Stimulated activated CD4-positive, alpha-beta T cell treated with anti-CD3 and anti-CD28 coated beads, Interleukin-15, amount 100 ng/mL, for 1 hour (primary cell): ENCODE data around the gene RAB23.

Experiments
- DNase-seq, 2 donors: peaks; one replicate each; pipeline ENCODE4 v3.0.0-alpha.2; 2020; ENCODE audit warnings: low read depth in 1 of 2, low spot score in 1 of 2

Gene RAB23

DNA sequence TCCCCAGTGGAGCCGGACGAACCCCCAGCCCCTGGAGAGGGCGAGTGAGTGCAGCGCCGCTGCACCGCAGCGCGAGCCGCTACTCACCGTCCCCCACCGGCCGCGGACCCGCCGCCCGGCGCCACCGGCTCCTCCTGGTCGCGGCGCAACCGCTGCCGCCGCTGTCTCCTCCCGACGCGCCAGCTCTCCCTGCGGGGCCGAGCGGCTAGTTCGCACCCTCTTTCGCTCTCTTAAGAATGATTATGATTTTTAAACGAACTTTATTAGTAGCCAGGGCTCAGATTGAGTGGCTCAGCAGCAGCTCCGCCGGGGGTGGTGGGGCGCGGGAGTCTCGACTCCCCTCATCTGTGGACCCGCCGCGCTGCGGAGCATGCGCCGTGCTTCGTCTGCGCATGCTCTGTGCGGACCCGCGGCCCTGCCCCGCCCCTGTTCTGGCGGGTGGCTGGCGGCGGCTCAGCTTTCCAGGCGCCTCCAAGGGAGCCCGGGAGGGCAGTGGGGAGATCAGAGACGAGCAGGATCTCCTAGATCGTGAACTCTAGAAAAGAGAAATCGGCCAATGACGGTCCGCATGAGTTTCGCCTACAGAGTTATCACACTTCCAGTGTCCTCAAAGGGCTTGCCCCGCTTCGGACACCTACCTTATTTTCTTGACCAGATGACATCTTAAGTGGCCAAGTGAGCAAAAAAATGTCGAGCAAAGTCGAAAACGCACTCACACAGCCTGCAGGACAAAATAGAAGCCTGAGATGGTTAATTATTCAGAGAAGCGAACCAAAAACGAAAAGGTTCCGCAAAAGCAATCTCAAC, at the start of gene RAB23:
TSS of gene RAB23 (minus strand) at position 372 of the 807 bp plus-strand sequence. CDS start 11,927 bp downstream, outside the sequence.
- peak; percentile 75 to 80 for DNase-seq

DNA sequence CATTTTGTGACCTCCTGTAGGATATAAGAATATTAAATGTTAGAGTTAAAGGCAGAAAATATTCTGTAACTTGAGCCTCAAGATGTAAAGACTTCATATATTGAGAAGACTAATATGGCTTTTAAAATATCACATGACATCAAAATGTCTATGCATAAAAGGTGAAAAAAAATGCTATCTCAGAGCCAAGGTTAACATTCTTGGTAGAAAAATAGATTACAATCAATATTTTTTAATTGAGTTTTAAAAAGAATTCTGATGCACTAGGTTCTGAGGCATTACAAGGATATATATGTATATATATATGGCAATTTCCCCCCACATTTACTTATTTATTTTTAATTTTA, 46.2 kb upstream of the RAB23 start:
- DNase-seq, result no peak

DNA sequence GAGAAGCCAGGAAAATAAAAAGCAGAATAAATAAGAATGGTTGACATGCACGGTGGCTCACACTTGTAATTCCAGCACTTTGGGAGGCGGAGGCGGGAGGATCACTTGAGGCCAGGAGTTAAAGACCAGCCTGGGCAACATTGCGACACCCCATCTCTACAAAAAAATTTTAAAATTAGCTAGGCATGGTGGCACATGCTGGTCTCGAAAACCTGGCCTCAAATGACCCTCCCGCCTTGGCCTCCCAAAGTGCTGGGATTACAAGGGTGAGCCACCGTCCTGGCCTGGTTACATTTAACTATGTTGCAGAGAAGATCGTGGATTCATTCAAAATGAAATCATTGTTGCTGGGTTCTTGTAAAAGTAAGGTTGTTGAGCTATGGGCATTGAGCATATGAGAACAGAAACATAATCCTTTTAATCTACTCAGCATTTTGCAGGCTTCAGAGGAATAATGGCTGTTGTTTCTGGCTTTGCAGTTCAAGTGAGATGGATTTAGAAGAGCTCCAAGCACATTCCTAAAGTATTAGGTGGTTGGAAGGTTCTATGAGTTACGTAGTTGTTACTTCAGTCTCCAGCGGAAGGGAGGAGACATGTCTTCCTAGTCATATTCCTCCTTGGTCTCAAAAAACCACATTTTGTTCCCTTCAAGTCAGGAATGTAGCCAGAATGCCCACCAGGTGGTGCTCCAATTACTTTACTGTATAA, 45.6 kb upstream of the RAB23 start:
- no peak for DNase-seq

DNA sequence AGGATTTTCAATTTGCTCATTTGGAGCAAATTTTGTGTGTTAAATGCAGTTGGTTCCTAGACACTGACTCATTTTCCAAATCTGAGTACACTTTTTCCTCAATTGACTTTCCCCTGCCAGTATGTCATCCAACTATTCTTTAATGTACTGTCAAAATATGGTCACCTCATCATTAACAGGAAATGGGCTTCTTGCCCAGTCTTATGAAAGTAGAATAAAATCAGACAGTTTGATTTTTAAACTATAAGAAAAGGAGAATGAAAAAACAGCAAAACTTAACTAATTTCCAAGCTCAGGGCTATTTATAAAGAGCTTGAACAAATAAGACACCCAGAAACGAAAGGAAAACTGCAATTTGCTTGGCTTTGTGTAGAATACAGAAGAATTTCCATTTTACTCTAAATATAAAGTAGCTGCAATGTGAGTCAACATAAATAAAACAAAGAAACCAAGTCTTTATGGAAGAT, 43.7 kb upstream of the RAB23 start:
- no peak for DNase-seq

DNA sequence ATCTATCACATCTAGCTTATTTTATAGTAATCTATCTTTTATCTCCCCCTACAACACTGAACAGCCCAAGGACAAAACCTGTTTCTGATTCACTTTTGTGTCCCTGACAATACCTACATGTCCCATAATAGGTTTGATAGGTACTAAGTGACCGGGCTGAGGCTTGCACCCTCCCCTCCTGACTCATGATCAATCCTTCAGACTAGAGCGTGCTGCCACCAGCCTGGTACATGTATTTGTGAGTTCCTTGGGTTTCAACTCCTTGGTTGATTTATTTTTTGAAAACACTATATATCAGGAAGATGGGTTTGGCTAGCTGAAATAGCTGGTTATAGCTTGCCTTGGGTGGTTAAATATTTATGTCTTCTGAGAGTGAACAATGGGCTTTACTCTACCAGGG, 41.6 kb upstream of the RAB23 start:
- no peak for DNase-seq

DNA sequence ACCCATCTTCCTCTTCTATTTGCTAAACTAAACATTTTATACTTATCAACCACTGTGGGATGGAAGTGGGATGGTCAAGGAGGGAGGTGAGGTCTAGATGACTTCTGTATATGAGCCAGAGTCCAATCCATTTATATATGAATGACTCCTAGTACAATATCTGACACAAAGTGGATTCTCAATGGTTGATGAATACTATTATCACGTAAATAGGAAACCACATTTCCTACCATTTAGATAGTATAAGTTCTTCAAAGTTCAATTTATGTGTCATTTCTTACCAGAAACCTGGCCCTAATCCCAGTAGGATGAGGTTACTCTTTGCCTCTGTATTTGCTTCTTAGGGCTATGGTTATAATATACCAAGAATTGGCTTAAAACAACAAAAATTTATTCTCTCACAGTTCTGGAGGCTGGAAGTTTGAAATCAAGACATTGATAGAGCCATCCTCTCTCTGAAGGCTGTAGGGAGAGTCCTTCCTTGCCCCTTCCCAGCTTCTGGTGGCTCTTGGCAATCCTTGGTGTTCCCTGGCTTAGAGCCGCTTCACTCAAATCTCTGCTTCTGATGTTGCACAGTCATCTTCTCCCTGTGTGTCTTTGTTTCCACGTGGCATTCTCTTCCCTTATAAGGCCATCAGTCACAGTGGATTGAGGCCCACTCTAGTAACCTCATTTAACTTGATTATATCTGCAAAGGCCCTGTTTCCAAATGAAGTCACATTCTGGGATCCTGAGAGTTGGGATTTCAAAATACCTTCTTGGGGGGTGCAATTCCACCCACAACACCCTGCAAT, 41.0 kb upstream of the RAB23 start:
- DNase-seq, result no peak

DNA sequence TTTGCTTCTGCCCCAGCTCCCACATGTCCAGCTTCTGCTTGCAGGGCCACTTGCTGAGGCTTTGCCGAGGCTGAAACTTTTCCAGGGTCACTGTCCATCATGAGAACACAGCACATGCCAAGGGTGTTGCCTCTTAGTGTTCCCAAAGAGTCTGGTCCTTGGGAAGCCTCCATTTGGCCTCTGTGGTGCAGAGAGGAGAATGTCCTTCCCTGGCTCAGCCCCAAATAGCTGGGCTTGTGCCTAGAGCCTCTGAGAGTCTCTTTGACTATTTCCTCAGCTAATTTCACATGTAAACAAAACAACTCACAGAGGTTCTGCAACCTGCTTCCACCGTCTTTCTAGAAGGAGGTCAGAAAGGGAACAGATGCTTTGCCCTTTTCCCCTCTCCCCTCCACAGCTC, 40.4 kb upstream of the RAB23 start:
- DNase-seq, result no peak

DNA sequence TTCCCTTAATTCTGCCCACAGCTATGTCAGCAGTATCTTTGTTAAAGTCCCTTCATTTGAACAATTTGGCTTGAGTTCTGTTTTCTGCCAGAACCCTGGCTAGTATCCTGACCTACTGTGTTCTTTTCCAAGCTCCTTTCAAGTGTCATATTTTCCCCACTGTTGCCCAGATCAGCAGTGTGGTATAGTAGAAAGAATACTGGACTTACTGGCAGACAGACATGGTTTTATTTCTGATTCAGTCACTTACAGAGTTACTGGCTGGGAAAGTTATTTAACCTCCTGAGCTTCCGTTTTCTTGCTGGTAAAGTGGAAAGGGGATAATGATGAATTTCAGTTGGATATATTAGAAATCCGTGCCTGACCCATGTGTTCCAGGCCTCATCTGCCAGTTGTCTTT, 39.8 kb upstream of the RAB23 start:
- no peak for DNase-seq

DNA sequence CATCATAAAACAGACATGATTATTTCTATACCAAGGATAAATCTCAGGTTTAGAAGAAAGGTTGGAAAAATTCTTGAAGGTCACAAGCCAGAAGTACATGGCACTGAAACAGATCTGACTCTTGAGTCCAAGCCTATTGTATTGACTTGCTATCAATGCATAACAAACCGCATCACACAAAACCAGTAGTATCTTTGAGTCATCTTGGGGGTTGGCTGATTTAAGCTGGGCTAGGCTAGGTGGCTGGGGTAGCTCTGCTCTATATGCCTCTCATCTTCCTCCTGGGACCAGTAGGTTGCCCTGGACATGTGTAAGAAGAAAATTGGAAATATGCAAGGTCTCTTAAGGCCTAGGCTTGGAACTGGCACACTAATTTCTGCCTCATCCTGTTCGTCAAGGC, 37.0 kb upstream of the RAB23 start:
- DNase-seq, result no peak

DNA sequence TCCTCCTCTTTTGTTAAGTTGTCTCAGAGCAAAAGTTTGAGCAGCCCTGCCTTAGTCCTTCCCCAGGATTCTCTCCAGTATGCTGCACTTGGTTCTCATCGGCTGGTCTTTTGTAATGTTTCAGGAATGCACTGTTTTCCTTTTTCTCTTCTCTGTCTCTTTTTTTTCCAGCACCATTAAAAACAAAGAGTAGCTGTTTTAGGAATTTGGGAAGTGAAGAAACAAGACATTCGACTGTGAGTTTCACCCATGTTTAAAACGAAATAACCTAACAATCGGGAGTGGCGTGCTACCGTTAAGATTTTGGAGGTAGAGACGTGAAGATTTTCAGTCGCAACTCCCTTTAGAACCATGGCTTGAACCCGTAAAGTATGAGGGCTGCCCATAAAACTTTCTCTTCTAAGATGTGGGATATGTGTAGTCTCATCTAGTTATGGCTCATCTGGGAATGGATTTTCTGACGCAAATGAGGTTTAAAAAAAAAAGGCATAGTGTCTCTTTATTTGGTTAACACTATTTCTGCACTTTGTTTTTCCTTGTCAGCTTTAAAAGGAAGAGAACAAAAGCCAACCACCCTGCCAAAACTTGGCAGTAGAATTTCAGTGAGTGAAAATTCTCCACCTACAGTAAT, 35.9 kb upstream of the RAB23 start:
- DNase-seq, result no peak

DNA sequence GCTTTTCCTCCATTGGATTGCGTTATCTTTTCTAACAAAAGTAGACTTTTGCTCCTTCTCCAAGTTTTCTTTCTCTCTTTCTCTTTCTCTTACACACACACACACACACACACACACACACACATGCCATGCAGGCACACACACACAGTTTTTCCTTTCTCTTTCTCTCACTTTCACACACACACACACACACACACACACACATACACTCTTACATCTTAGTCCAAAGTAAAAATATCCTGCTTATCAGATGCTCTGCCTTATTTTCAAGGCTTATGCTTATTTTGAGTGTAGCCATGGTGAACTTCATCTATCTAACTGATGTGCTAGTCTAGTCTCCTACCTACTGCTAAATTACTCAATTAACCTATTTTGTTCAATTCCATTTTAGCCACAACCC, 34.4 kb upstream of the RAB23 start:
- no peak for DNase-seq

DNA sequence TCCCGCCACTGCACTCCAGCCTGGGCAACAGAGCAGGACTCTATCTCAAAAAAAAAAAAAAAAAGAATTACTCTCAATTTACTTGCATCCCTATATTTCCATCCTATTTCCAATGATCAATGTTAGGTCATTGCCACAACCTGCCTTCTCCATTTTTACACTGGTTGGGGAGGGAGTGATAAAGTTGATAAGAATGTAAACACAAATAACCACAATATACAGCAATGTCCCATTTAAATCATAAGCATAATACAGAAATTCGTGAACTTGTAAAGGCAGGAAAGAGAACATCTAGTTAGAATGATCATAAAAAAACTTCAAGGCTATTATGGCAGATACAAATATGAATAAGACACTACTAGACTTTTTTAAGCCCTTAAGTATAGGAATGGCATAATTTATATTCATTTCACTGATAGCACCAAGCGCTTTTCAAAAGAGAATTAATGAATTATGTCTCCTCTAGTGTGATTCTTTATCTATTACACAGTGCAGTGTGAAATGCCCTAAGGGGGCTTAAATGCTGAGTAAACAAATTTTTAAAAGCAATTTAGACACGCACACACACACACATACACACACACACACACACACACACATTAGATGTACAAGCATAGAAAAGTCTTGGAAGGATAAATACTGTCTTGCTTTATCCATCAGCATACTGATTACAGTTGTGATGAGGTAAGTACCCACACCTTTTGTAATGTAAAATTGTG, 33.5 kb upstream of the RAB23 start:
- no peak for DNase-seq

DNA sequence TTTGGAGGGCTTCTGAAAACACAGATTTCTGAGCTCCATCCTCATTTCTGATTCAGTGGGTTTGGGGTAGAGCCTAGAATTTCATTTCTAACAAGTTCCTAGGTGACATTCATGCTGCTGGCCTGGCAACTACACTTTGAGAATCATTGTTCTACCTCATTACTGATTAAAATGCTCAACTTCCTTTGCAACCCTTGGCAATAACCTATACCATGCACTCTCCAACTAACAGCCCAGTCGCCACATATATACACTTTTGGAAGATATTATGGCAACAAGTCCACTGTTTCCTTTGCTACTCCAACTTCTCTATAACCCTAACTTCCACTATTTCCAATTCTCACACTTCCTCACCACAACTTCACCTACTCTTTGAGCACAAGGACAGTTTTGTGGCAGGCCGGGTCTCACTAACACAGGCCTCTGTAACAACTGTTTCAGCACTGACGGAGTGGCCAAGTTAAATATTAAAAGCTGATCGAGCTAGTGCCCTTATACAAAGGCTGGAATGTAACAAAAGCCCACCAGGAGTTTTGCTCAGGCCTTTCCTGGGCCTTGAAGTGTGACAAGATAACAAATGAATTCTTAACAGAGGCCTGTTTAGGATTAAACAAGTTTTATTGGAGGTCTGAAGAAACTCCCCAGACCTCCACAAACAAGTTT, 32.1 kb upstream of the RAB23 start:
- no peak for DNase-seq

DNA sequence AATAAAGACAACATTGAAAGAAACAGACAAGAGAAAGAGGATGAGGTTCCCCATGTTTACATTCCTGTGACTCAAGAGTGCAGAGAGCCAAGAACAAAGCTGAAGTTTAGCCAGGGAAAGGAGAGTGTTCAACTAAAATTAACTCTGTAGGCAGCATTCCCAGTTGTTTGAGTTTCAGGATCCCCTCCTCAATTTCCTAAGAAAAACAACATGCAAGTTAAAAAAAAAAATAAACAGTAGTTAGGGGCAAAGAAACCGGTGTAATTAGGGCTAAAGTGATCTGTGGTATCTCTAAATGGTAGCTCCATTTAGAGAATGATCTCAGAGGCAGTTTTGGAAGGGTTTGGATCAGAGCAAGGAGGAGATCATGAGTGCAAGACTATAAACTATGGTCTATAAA, 30.9 kb upstream of the RAB23 start:
- DNase-seq, result no peak

DNA sequence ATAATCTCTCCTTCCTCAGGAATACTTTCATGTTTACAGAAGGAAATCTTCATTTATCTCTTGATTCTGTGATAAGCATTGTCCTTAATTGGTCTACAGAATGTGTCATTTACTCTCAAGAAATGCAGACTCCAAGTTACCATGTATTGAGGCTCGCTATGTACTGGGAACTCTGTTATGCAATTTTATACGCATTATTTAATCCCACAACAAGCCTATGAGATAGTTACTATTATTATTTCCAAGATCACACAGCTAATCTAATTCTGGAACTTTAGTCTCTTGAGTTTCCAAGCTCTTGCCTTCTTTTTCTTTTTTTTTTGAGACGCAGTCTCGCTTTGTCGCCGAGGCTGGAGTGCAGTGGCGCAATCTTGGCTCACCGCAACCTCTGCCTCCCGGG, 30.0 kb upstream of the RAB23 start:
- DNase-seq, result no peak

DNA sequence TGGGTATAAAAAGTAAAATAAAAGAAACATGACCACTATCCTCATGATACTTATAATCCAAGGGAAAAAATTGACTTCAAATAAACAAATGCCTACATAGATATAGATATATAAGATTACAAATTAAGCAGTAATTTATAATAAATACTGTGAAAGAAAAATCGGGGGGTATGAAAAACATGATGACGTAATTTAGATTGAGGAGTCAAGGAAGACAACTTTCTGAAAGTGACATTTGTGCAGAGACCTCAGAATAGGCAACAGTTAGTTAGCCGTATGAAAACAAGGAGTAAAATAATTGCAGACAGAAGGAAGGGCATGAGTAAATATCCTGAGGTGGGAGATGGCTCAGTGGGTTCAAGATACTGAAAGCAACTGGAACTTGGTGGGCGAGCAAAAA, 28.2 kb upstream of the RAB23 start:
- DNase-seq, result no peak

DNA sequence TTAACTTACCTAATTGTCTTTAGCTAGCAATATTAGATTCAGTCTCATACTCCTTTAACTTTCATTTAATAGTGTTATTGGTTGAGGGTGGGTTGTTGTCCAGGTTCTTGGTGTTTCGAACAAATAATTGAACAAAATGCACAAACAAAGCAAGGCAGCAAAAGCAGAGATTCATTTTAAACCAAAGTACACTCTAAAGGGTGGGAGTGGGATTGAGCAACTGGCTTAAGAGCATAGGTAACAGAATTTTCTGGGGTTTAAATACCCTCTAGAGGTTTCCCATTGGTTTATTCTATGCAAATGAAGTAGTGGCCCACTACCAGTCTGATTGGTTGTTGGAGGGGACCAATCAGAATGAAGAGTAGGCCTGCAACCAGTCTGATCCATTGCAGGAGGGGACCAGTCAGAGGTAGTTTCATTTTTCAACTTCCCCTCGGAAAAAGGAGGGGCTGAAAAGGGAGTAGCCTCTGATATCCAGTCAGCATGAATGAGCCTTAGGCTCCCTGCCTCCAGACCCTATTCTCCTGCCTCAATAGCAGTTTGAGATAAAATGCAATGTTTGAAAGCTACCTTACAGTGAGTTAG, 26.3 kb upstream of the RAB23 start:
- DNase-seq, result no peak

DNA sequence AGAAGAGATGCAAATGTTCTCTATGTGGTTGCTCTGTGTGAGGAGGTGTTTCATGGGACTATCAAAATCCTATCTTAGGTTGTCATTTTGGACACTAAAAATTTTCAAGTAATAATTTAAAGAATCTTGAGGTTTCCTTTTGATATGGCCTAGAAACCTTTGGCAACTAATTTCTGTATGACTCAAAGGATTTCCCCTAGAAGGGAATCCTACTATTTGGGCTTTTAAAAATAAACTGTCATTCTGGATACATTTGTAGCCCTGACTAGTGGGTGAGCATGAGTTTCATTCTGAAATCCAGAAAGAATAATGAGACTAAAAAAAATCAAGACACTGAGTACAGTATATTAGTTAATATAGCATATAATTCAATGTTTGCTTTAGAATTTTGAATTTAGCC, 25.5 kb upstream of the RAB23 start:
- no peak for DNase-seq

DNA sequence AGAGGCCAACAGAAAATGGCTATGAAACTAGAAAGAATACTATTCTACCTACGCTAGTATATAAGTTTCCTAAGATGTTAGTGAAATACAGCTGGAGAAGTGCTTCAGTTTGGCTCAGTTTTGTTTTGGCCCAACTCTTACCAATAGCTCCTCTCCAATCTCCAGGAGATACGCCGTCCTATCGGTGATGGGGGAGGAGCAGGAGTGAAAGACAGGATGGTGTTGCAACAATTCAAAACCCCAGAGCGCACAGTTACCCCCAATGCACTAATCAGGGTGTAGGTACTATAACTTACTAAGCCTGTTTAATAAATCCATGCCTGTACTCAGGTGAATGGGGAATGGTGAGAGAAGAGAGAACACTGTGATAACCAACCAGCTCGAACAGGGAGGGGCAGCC, 24.2 kb upstream of the RAB23 start:
- no peak for DNase-seq

DNA sequence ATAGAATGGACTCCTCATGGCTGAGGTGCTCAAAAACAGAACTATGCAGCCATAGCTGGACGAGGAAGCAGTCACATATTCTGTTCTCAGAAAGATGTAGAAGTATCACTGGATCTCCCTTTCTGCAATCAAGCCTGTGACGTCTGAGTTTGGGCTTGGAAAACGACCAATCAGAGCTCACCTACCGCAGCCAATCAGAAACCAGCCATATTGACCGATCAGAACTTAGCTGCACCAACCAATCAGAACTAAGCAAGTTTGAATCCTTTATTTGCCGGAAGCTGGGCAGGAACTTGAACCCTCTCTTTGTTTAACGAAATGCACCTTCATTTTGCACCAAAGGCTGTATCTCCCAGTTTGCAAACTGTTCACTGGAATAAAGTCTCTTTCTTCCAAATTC, 21.8 kb upstream of the RAB23 start:
- no peak for DNase-seq
